ENCODE measurements around the gene PIK3R1.

- TF ChIP-seq CTCF (IDR thresholded peaks at IDR 0.05) (no peak), POLR2A (IDR thresholded peaks at IDR 0.05) (no peak)
Observed at GRCh38 chr5:68319706-68320412, 104.3 kb downstream of the PIK3R1 start.

Measured in body of pancreas (tissue), 4 donors.